Pulmonary artery endothelial cell (primary cell): ENCODE data around the gene TRIO. TPM values are rescaled to one million over a fixed set of nuclear protein-coding genes. Genes with fewer than 3 reads are reported as not detected.
"Not testable (repeated sequence)": the region's sequence is repeated elsewhere in the genome, so short reads cannot be mapped to it uniquely, and the experiment has no call there.

Experiments
- DNase-seq: peaks from one replicate; pipeline ENCODE4 v3.0.0-alpha.2; 2011; ENCODE audit warnings: low read depth, low spot score
- total RNA-seq: library from RNA; depleted of rRNA; stranded (reverse); fragments of >200 nt; gene quantifications from 2 replicates; pipeline ENCODE4 v1.2.3, GENCODE V29; 2014

The TRIO gene
- total RNA-seq, 1 donor from 2014 or later, result 144 TPM

DNA sequence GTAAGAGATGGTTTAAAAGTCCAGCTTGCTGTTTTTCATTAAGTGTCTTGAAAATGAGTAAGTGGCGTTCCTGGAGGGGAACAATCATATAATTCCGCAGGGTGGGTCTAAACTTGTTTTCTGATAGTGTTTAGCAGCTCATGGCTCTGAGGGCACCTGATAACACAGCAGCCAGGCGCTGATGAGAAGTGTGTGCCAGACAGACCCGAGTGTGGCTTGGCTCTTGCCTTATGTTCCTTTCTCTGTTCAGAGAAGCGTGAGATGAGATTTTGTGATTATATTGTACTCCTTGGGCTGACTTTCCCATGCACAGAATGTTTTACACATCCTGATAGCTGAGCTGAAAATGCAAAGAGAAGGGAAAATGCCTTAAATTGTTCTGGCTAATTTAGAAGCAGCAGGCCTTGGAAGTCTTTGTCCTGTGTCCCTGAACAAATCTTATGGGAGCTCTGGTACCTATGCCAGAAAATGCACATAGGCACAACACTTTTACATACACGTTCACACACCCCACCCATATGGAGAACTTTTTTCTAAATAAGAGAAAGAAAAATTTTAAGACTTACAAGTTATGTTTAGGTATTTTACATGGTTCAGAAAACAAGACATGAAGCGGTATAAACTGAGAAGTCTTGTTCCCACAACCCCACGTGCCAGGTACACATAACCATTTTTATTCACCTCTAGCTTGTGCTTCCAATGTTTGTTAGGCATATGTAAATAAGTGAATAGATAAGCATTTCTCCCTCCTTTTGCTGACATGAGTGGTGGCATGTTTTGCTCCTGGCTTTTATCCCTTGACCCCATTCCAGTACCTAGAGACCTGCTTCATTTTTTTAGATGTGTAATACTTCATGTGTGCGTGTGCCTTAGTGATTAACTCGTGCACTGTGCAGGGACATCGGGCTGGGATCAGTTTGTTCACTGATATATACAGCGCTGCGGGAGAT, 286.2 kb downstream of the TRIO start:
- no peak for DNase-seq

DNA sequence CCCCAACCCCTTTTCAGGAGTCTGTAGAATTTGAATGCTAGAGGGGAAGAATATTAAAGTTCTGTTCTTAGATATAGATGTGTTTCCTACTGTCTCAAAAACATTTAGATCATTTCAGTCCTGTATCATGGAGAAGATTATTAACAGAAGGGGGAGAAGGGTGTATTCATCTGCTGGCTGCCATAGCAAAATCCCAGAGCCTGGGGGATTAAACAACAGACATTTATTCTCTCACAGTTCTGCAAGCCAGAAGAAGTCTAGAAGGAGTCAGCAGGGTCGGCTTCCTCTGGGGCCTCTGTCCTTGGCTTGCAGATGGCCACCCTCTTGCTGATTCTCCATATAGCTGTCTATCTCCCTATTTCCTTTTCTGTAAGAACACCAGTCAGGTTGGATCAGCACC, 288.4 kb downstream of the TRIO start:
- no peak for DNase-seq

DNA sequence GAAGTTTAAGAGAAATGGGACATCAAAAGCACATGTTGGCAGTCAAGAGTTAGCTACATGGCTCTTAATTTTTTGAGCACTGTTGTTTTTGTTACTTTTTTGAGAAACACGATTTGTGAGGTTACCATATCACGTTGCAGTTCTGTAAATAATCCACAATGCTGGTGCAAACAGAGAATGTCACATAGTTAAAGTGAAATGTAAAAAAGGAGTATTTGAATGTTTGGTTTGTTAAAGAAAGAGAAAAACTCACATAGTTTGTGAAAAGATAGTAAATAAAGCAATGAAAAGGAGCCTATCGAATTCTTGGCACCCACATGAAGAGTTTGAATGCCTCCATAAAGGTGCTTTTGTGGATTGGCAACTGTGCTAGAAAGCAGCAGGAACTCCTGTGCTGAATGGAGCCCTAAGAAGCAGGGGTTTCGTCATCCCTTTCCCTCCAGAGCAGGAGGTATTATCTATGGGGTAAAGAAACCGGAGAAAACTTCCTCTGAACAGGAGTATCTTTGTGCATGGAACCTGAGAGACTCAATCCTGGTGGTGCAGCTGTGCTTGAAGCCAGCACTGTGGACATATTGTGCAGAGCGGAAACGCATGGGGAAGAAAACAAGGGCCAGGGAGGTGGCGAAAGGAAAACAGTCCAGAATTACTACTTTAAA, 289.9 kb downstream of the TRIO start:
- DNase-seq, result no peak

DNA sequence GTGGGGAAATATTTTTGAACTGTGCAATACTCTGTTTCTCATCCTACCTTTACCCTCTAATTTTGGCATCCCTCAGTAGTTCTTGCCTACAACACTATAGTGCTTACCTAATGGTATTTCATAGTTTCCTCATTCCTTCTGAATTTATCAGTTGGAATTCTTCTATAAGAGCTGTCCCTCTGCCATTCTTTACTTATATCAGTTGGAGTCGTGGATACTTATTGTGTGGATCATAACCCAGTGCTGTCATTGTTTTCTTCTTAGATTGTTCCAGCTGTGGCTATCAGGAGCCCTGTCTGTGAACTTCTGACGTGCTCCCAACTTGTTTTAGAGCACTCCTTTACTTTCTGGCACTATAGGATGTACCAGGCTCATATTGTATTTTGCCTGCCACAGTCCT, 292.3 kb downstream of the TRIO start:
- DNase-seq, result no peak

DNA sequence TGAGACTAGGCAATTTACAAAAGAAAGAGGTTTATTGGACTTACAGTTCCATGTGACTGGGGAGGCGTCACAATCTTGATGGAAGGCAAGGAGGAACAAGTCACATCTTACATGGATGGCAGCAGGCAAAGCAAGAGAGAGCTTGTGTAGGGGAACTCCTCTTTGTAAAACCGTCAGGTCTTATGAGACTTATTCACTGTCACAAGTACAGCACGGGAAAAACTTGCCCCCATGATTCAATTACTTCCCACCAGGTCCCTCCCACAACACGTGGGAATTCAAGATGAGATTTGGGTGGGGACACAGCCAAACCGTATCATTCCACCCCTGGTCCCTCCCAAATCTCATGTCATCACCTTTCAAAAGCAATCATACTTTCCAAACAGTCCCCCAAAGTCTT, 293.0 kb downstream of the TRIO start:
- not testable (repeated sequence) for DNase-seq

DNA sequence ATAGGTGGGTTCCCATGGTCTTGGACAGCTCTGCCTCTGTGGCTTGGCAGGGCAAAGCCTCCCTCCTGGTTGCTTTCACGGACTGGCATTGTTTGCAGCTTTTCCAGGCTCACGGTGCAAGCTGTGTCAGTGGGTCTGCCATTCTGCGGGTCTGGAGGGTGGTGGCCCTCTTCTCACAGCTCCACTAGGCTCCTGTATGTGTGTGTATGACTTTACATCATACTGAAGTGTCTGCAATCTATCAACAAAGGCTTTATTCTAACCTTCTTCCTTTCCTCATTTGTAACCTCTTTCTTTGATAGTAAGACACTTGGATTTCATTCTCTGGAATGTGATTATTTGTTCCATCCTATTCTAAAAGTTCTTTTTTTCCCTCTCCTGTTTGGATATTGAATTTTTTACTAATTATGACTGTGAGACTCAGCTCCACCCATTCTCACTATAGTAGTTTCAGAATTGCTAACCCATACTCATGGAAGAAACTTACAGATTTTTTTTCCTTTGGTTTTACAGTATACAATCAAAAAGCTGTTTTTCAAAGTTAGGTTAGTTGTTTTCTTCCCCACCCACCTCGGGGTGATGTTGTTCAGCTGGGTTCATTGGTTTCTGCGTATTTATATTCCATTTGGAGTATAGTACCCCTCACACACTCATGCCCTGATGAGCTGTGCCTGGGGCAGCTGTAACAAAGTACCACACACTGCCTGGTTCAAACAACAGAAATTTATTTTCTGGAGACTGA, 293.8 kb downstream of the TRIO start:
- no peak for DNase-seq

DNA sequence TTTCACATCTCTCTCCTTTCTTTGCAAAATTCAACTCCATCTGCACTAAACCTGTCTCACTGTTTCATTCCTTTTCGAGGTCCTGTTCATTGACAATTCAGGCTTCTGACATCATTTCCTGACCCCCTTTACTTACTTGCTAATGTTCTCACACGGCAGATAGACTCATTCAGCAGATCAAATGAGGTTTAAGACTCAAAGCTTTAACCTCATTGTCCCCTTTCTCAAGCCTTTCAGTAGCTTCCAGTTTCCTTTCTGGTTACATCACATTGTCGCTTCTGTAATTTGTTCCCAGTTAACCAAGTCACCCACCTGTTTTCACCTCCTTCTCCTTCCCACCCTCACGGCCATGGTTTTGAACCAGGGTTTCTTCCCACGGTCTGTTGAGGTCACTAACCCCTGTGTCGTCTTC, 295.1 kb downstream of the TRIO start:
- no peak for DNase-seq

DNA sequence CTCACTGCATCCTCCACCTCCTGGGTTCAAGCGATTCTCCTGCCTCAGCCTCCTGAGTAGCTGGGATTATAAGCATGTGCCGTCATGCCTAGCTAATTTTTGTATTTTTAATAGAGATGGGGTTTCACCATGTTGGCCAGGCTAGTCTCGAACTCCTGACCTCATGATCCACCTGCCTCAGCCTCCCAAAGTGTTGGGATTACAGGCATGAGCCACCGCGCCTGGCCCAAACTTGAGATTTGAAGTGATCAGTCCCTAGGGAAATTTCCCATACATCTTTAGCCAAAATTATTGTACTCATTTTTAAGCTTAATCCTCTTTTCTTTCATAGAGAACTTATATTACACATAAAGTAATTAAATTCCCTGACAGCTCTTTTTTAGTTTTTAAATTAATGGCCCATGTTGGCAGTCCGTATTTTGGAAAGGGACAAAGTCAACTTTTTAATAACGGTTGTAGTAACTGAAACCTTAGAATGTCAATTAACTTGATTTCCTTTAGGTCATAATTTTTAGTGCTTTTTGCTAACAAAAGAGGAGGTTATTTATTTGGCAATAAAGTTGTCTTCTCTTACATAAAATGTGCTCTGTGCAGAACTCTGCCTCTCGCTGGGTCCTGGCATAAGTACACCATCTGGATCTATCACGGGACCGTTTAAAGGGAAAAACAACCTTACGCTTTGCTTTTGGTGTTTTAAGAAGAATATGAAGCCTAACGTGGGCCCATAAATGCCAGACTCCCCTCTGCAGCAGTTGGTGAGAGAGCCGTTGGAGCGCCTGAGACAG, 296.1 kb downstream of the TRIO start:
- DNase-seq, result no peak

DNA sequence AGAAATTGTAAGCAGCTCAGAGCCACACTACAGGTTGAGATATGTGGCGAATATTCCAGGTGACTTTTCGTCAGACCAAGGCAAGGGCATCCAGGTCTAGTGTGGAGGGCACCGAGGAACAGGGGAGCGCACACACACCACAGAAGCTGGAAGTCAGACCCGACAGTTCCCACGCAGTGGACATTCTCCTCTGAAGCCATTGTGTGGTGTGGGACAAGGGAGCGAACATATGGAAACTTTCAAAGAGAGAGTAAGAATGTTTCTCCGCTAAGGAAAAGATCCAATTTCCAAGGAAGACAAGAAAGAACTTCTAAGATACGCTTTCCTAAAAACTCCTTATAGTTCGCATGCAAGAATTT, 297.1 kb downstream of the TRIO start:
- DNase-seq, result no peak

DNA sequence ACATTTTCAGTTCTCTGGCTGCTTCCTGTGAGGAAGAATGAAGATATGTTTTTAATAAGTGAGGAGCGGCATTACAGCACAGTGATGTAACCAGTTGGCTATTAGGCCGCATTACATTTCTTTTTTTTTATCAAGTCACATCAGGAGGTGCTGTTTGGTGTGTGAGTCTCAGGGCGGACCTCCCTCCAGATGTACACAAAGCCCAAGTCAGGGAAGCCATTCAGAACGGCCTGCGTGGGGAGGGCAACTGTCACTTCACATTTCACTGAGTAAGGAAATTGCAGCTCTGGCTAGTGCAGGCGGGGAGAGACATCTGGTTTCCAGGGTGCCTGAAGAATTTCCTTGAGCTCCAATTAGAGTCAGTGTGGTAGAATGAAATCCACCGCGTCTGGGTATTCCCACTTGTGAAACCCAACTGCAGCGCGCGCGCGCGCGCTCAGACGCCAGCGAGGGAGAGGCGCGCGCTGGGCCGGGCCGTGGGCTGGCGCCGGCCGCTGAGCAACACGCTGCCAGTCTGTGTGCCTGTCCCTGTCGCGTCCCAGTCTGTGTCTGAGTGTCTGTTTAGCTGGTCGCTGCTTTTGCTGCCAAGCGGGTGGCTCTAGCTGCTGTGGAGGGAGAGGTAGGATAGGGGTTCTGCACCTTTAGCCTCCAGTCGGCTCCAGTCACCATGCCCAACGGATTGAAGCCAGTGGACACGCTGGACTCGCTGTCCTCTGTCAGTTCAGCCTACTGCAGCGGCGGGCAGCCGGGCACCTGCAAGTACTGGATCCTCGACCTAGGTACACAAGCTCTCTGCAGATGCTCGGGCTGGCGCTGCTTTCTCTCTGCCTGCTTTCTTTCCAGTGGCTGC, 297.7 kb downstream of the TRIO start:
- peak; percentile 57 for DNase-seq

DNA sequence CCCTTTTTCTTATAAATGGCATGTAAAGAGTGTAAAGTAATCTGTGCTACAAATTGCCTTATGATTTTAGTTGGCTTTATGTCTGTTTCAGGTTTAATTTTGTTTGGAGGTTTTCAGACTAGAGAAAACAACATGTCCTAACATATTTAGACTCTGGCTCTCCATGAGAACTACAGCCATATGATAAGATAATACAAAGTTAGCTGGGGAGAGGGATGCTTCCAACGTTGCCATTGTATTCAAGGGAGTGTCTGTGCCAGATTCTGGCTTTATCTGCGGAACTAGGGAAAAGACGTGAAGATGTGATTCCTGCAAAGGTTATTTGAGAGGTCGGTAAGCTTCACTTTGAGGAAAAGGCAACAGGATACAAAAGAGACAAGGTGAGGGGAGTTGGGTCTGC, 298.5 kb downstream of the TRIO start:
- no peak for DNase-seq

DNA sequence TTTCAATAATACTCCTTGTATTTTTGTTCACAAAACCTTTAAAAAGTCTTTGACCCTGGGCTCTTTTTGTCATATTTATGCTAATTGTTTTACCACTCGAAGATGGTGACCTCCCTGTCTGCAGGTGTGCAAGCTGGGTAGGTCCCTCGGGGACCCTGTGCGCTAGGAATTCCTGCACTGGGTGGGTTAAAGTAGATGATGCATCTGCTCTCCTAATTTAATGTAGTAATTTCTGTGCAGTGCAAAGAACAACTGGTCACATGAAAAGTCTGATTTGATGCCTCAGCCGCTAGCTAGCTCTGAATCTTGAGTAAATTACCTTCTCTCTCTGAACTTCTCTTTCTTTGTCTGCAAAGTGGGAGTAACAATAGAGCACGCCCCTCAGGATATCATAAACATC, 299.4 kb downstream of the TRIO start:
- DNase-seq, result no peak

DNA sequence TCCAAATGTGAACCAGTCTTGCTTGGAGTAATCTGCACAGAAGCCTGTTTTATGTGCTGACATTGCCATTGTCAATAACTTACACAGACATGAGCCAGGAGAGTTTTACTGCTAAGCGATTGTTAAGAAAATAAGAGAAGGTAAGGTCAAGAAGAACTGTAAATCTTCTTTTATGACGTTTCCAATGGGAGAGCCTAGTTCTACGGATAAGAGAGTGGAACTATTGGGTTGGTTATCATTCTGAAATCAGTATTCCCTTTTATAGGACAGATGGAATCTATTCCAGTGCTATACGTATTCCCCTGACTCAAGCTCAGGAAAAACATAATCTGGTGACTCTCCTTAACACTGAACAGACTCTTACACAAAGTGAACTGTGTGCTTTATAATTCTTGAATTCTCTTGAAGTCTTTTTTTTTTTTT, 300.5 kb downstream of the TRIO start:
- no peak for DNase-seq

DNA sequence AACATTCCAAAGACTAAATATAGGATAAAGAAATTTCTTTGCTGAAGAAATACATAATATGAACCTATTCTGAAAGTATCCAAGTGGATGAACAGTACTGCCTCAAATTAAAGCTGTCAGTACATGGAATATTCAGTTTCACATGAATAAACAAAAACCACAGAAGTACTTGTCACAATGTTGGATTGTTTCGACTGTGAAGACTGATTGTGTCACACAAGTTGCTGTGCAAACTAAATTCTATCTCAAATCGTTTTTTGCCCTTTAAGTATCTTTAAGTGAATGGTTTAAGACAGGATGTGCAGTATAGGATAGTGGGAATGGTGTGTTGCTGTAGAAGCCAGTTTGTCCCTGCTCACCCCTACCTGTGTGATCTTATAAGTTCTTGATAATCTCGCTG, 301.0 kb downstream of the TRIO start:
- no peak for DNase-seq

DNA sequence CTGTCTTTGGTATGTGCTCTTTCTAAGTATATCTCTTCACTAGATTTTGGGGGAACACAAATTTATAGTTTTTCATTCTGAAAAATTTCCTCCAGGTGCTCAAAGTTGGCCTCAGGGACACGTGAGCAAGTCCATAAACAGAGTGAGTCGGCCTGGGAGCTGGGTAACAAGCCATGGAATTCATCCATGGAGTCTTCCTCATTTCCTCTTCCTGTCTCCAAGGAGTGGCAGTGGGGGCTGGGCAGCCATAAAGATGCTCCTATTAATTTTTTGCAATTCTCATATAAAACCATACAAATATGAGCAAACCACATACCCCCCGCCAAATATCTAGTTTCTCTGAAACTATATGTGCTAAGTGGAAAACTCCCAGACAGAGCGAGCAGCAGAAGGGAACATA, 301.9 kb downstream of the TRIO start:
- no peak for DNase-seq

DNA sequence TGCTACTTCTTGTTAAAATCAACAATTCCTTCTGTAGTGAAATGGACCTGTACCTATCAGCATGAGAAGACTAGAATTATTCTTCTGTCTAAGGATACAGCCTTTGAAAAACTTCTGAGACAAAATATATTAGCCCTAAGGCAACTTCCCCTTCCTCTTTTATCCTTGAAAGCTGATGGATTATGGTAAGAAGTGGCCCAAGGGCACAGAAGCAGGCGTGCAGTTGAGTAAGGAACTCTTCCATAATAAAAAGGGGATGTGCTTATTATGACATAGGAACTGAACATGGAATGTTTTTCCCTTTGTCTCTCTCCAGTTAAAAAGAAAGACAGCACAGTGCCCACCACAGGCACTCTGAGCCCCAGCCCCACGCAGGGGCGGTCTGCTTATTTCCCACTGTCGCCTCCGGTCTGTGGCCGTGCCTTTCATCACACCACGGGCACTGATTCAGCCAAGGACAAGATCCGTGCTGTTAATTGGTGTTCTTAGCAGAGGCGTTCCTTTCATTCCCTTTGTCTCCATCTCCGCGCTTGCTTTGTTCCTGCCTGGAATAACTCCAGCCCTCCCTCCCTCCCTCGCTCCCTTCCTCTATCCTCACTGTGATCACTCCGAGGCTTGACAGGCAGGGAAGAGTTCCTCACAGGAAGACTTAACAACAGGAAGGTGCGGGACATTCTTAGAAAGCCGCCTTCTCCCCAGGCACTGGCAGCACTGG, 302.6 kb downstream of the TRIO start:
- no peak for DNase-seq

DNA sequence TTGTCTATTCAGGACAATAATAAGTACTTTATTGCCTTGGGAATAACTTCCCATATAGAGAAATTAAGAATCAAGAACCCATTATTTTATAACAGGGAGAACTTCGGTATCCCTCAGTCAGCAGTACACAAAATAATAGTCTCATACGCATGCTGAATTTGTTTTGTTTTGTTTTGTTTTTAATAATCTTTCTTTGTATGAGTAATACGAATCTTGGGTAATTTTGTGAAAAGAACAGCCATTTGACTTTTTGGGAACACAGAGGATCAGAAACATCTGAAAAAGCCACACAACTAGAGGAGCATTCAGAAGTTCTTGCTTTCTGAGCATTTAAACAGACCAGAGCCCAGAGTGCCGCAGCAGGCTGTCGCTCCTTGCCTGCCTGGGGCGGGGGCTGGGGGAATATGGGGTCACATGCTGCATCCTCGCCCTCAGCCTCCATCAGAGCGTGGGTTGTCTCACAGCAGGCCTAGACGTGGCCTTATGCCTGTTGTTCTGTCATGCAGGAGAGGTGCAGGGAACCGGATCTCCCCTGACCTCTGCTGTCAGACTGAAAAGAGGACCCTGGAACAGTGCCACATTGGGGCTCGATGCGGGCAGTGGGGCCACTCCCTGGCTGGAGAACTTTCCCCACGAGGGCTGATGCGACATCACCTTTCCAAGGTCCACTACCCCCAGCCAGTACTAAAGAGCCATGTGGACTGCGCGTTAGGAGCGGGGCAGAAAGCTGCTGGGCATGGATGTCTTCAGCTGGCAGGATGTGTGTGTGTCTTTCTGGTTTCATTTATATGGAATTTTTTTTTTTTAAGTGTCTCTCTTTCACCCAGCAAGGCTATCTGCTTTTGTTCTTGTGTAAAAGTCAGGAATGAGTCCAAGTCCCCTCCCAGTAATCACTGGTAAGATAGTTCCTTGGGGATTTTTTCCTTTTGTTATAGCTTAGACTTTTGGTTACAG, 305.1 kb downstream of the TRIO start:
- no peak for DNase-seq

DNA sequence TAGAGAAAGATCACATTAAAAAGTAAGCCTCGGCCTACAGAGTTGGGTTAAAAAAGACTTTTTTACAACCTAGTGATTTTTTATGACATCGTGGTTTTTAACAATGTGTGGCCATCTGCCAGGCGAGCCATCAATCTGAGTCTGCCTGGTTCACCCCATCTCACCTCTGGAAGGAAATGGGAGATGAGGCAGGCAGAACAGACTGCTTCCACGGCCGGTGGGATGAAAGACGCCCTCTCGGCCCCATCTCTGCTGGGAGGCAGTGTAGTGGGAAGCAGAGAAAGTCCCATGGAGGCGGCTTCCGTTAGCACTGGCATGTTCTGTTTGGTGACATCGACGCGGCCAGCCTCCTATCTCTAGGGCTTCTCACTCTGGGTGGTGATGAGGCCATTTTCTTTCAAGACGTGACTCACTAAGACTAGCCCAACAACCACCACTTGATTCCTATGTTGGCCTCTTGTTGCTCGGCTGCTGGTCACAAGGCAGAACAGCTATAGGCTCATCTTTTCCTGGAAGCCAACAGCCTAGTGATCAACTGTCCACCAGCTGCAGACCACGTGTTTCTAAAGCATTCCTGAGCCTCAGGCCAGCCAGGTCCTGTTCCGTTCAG, 306.0 kb downstream of the TRIO start:
- peak; percentile 69 for DNase-seq
